GM12801 (cell line): ENCODE measurements around the gene NODAL.

Experiments
- TF ChIP-seq, protein P1 (sequence below): IDR thresholded peaks from one replicate; pipeline ENCODE4 v1.5.1; 2011; ENCODE audit warnings: control low read depth; ENCODE audit not compliant: insufficient read length; ENCODE audit errors: extremely low read depth

NODAL gene

GRCh38 chr10:70445718-70446657 lies 4.5 kb upstream of the NODAL start:
- TF ChIP-seq, protein P1, sequence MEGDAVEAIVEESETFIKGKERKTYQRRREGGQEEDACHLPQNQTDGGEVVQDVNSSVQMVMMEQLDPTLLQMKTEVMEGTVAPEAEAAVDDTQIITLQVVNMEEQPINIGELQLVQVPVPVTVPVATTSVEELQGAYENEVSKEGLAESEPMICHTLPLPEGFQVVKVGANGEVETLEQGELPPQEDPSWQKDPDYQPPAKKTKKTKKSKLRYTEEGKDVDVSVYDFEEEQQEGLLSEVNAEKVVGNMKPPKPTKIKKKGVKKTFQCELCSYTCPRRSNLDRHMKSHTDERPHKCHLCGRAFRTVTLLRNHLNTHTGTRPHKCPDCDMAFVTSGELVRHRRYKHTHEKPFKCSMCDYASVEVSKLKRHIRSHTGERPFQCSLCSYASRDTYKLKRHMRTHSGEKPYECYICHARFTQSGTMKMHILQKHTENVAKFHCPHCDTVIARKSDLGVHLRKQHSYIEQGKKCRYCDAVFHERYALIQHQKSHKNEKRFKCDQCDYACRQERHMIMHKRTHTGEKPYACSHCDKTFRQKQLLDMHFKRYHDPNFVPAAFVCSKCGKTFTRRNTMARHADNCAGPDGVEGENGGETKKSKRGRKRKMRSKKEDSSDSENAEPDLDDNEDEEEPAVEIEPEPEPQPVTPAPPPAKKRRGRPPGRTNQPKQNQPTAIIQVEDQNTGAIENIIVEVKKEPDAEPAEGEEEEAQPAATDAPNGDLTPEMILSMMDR, result no peak

DNA sequence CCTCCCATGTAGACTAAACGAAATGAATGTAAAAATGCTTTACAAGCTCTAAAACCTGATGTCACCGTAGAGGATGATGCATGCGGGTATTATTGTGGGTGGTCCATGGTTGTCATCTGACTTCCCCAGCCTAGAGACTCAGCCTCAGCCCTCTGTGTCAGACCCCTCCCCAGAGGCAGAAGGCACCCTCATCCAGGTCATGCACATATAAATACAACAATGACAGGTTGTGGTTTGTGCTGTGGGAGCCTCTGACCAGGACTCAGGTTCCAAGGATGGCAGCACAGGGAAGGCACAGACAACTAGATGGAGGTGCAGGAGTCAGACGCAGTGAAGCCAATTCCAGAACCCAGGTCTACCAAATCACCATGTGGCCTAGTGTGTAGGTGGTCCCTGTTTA lies 3.3 kb upstream of the NODAL start:
- TF ChIP-seq, protein P1, result no peak

- TF ChIP-seq, protein P1, result no peak
Observed at GRCh38 chr10:70442332-70442988, 979 bp upstream of the NODAL start.

GRCh38 chr10:70441895-70442309 lies 421 bp upstream of the NODAL start:
- TF ChIP-seq, protein P1, result no peak

DNA sequence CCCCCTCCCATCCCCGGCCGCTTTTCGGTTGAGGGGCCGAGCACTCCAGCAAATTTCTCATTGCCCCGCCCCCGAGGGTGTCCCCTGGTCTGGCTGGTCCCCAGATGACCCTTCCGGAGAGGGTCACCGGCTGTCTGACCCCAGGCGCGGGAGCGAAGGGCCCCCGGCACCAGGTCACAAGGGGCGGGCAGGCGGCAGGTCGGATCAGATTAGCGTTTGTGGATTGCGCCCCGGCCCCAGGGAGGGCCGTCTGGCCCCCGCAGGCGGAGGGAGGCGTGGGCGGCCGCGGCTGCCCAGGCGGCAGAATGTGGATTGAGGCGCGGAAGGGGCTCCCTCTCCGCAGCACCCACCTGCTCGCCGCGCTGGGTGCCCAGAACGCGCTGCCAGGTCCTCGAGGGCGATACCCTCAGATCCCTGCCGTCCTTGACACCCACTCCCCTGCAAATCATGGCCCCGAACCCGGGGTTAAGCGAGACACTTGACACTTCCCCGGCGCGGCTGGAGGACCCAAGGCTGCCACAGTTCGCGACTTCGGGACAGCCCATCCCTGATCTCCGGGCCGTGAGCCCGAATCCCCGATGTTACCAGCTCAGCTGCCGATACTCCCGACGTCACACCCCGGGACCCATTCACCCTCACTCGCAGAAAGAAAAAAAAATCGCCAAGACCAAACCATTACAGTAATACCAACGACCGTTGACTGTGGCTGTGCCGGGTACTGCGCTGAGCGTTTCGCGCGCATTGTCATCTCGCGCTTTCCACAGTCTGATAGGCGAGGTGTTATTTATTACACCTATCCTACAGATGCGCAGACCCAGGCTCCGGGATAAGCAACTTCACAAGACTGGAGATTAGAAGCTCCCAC lies 953 bp downstream of the NODAL start:
- TF ChIP-seq, protein P1, result no peak

GRCh38 chr10:70437721-70438120 lies 3.8 kb downstream of the NODAL start:
- TF ChIP-seq, protein P1, result no peak
